Erythroblast (primary cell): Measurements from ENCODE around the gene SEMA3F.

Experiments
- GATA1 ChIP-seq: IDR thresholded peaks from 2 replicates; pipeline ENCODE4 v1.6.1; 2011; ENCODE audit warnings: low read depth, mild to moderate bottlenecking, control low read depth, low read length, moderate library complexity
- POLR2A ChIP-seq: IDR thresholded peaks from 2 replicates; pipeline ENCODE4 v1.6.1; 2011; ENCODE audit warnings: mild to moderate bottlenecking, low read length

GRCh38 chr3:50167841-50168209 lies 12.7 kb downstream of the SEMA3F start:
- TF ChIP-seq POLR2A: no peak
- TF ChIP-seq GATA1: no peak
